Body of pancreas (tissue), 4 donors: Measurements from ENCODE around the gene PVALB.

ENCODE experiments used
- POLR2A ChIP-seq, 3 donors: fragments of 450-650 bp; IDR thresholded peaks; one replicate each; pipeline ENCODE4 v1.6.1; 2016; ENCODE audit warnings: antibody characterized with exemption in 3 of 3, mild to moderate bottlenecking in 2 of 3
- TF ChIP-seq, protein P1 (sequence below), 7 experiments: fragments of 450-650 bp in 4 of 7; fragments of 200-600 bp in 3 of 7; sonication (generic) in 3 of 7; IDR thresholded peaks; one replicate each; pipeline ENCODE4 v1.5.1; 2016 to 2019; ENCODE audit warnings: antibody characterized with exemption in 7 of 7

DNA sequence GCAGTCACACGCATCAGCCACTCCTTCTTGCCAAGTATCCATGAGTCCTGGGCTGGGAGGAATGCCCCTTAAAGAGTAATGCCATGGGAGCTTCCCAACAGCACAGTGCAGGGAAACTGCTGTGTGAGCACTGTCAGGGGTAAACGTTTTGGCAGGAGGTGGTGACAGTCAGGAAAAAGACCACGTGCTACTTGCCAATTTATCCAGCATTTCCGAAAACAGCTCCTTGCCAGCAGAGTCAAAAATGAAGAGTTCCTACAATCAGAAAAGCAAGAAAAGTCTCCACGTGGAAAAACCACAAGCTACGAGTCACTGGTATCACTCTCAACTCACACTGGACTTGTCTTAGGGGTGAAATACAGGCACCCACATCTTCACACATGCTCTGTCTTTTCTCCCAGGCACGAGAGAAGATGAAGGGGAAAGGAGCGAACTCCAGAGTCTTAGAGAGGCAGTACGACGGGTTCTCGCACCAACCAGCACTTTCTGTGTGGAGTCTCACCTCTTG lies 50.8 kb downstream of the PVALB start:
- TF ChIP-seq, protein P1, sequence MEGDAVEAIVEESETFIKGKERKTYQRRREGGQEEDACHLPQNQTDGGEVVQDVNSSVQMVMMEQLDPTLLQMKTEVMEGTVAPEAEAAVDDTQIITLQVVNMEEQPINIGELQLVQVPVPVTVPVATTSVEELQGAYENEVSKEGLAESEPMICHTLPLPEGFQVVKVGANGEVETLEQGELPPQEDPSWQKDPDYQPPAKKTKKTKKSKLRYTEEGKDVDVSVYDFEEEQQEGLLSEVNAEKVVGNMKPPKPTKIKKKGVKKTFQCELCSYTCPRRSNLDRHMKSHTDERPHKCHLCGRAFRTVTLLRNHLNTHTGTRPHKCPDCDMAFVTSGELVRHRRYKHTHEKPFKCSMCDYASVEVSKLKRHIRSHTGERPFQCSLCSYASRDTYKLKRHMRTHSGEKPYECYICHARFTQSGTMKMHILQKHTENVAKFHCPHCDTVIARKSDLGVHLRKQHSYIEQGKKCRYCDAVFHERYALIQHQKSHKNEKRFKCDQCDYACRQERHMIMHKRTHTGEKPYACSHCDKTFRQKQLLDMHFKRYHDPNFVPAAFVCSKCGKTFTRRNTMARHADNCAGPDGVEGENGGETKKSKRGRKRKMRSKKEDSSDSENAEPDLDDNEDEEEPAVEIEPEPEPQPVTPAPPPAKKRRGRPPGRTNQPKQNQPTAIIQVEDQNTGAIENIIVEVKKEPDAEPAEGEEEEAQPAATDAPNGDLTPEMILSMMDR (IDR thresholded peaks at IDR 0.05), result no peak
- TF ChIP-seq POLR2A (IDR thresholded peaks at IDR 0.05), result no peak
